HG02623 (cell line): Measurements from ENCODE around the gene AKNA.

ENCODE experiments used
- ATAC-seq: cut with Tn5 transposase; IDR thresholded peaks from one replicate; pipeline ENCODE4 v1.9.1; 2021; ENCODE audit warnings: moderate library complexity; ENCODE audit not compliant: unreplicated experiment

AKNA gene

GRCh38 chr9:114308361-114308950 lies 79.3 kb downstream of the AKNA start:
- ATAC-seq = no peak

GRCh38 chr9:114307899-114308267 lies 79.9 kb downstream of the AKNA start:
- ATAC-seq = no peak

GRCh38 chr9:114304416-114305188 lies 83.2 kb downstream of the AKNA start:
- no peak for ATAC-seq

- ATAC-seq = no peak
Observed at GRCh38 chr9:114303977-114304376, 83.8 kb downstream of the AKNA start.

- ATAC-seq = no peak
Observed at GRCh38 chr9:114303571-114303970, 84.2 kb downstream of the AKNA start.

GRCh38 chr9:114302727-114303126 lies 85.1 kb downstream of the AKNA start:
- no peak for ATAC-seq

GRCh38 chr9:114301798-114302565 lies 85.8 kb downstream of the AKNA start:
- ATAC-seq = no peak

GRCh38 chr9:114300846-114301797 lies 86.7 kb downstream of the AKNA start:
- ATAC-seq = no peak

GRCh38 chr9:114300153-114300845 lies 87.5 kb downstream of the AKNA start:
- ATAC-seq = no peak

- no peak for ATAC-seq
Observed at GRCh38 chr9:114299286-114300152, 88.3 kb downstream of the AKNA start.

GRCh38 chr9:114296338-114296737 lies 91.4 kb downstream of the AKNA start:
- ATAC-seq = no peak

GRCh38 chr9:114294664-114295063 lies 93.1 kb downstream of the AKNA start:
- no peak for ATAC-seq

- ATAC-seq = no peak
Observed at GRCh38 chr9:114291886-114292590, 95.7 kb downstream of the AKNA start.

GRCh38 chr9:114291064-114291474 lies 96.7 kb downstream of the AKNA start:
- no peak for ATAC-seq

GRCh38 chr9:114290561-114290986 lies 97.2 kb downstream of the AKNA start:
- ATAC-seq = no peak

- no peak for ATAC-seq
Observed at GRCh38 chr9:114289571-114290481, 98.0 kb downstream of the AKNA start.

- ATAC-seq = no peak
Observed at GRCh38 chr9:114289106-114289505, 98.7 kb downstream of the AKNA start.
